Glutamatergic neuron (in vitro differentiated cells): ENCODE results near the gene PDCD1. TPM values are rescaled to one million over a fixed set of nuclear protein-coding genes. Genes with fewer than 3 reads are reported as not detected.

Experiments used
- DNase-seq: peaks from one replicate; pipeline ENCODE4 v3.0.0; 2022
- H3K27ac Mint-ChIP-seq: one replicate; pipeline ENCODE4 v1.8.0; 2020; ENCODE audit warnings: mild to moderate bottlenecking, mixed read lengths, inconsistent platforms; ENCODE audit not compliant: unreplicated experiment
- H3K27me3 Mint-ChIP-seq: one replicate; pipeline ENCODE4 v1.8.0; 2020; ENCODE audit warnings: mild to moderate bottlenecking, moderate library complexity, mixed read lengths, inconsistent platforms; ENCODE audit not compliant: unreplicated experiment
- H3K36me3 Mint-ChIP-seq: one replicate; pipeline ENCODE4 v1.8.0; 2020; ENCODE audit warnings: mild to moderate bottlenecking, mixed read lengths, inconsistent platforms; ENCODE audit not compliant: unreplicated experiment
- H3K4me1 Mint-ChIP-seq: one replicate; pipeline ENCODE4 v1.8.0; 2020; ENCODE audit warnings: mild to moderate bottlenecking, low read depth, mixed read lengths, inconsistent platforms; ENCODE audit not compliant: unreplicated experiment
- H3K4me3 Mint-ChIP-seq: one replicate; pipeline ENCODE4 v1.8.0; 2020; ENCODE audit warnings: mild to moderate bottlenecking, mixed read lengths, inconsistent platforms; ENCODE audit not compliant: unreplicated experiment
- H3K9me3 Mint-ChIP-seq: one replicate; pipeline ENCODE4 v1.8.0; 2020; ENCODE audit warnings: mild to moderate bottlenecking, moderate library complexity, mixed read lengths, inconsistent platforms; ENCODE audit not compliant: unreplicated experiment
- total RNA-seq: library from RNA; stranded (reverse); fragmentation: NEBNext Ultra II Directional; extraction: Animal tissue kit (Norgen Biotek cat#: 25700); gene quantifications from one replicate; pipeline ENCODE4 v1.2.1, GENCODE V29; 2021; ENCODE audit not compliant: unreplicated experiment
- TF ChIP-seq, protein P1 (sequence below): fragments of 200-600 bp; sonication (generic); IDR thresholded peaks from one replicate; pipeline ENCODE4 v1.5.0; 2021; ENCODE audit not compliant: partially characterized antibody, unreplicated experiment

The PDCD1 gene
- total RNA-seq, 1 donor from 2014 or later, result not detected

GRCh38 chr2:241814643-241815476 is 43.8 kb downstream of the PDCD1 start:
- no peak overlapping the region for H3K27ac Mint-ChIP-seq
- no peak for DNase-seq
- no peaks in the 10 kb centered on the region for H3K9me3 Mint-ChIP-seq
- no peaks in the 10 kb centered on the region for H3K36me3 Mint-ChIP-seq
- H3K27me3 Mint-ChIP-seq, result peaks cover 3% of the 10 kb centered on the region
- H3K4me3 Mint-ChIP-seq, result no peak overlapping the region
- H3K4me1 Mint-ChIP-seq, result no peaks in the 10 kb centered on the region
- TF ChIP-seq, protein P1, sequence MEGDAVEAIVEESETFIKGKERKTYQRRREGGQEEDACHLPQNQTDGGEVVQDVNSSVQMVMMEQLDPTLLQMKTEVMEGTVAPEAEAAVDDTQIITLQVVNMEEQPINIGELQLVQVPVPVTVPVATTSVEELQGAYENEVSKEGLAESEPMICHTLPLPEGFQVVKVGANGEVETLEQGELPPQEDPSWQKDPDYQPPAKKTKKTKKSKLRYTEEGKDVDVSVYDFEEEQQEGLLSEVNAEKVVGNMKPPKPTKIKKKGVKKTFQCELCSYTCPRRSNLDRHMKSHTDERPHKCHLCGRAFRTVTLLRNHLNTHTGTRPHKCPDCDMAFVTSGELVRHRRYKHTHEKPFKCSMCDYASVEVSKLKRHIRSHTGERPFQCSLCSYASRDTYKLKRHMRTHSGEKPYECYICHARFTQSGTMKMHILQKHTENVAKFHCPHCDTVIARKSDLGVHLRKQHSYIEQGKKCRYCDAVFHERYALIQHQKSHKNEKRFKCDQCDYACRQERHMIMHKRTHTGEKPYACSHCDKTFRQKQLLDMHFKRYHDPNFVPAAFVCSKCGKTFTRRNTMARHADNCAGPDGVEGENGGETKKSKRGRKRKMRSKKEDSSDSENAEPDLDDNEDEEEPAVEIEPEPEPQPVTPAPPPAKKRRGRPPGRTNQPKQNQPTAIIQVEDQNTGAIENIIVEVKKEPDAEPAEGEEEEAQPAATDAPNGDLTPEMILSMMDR, result no peak

DNA sequence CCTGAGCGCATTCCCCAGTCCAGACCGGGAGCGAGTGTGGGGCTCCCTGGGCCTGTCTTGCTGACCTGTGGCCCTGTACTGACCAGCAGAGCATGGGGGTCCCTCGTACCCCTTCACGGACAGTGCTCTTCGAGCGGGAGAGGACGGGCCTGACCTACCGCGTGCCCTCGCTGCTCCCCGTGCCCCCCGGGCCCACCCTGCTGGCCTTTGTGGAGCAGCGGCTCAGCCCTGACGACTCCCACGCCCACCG is 44.4 kb downstream of the PDCD1 start:
- TF ChIP-seq, protein P1, result no peak
- no peaks in the 10 kb centered on the region for H3K4me1 Mint-ChIP-seq
- no peaks in the 10 kb centered on the region for H3K9me3 Mint-ChIP-seq
- no peak overlapping the region for H3K27ac Mint-ChIP-seq
- peaks cover 3% of the 10 kb centered on the region for H3K27me3 Mint-ChIP-seq
- no peak for DNase-seq
- H3K36me3 Mint-ChIP-seq, result no peaks in the 10 kb centered on the region
- H3K4me3 Mint-ChIP-seq, result no peak overlapping the region

GRCh38 chr2:241813644-241814392 is 44.9 kb downstream of the PDCD1 start:
- Mint-ChIP-seq H3K4me1 (no peaks in the 10 kb centered on the region), H3K36me3 (no peaks in the 10 kb centered on the region), H3K27ac (no peak overlapping the region), H3K27me3 (peaks cover 3% of the 10 kb centered on the region), H3K9me3 (peaks cover 4% of the 10 kb centered on the region), H3K4me3 (no peak overlapping the region)
- TF ChIP-seq, protein P1, result no peak
- DNase-seq, result no peak

- TF ChIP-seq, protein P1, result no peak
- Mint-ChIP-seq H3K27ac (no peak overlapping the region), H3K9me3 (peaks cover 6% of the 10 kb centered on the region), H3K36me3 (no peaks in the 10 kb centered on the region), H3K27me3 (peaks cover 8% of the 10 kb centered on the region), H3K4me1 (peaks cover 4% of the 10 kb centered on the region), H3K4me3 (no peak overlapping the region)
- no peak for DNase-seq
Observed at GRCh38 chr2:241812730-241813643, 45.7 kb downstream of the PDCD1 start.
